GM19463 (cell line): ENCODE data around the gene CFAP74.

Experiments used
- ATAC-seq: cut with Tn5 transposase; IDR thresholded peaks from one replicate; pipeline ENCODE4 v1.9.1; 2021; ENCODE audit warnings: mild to moderate bottlenecking, moderate library complexity; ENCODE audit not compliant: unreplicated experiment

The CFAP74 gene, protein sequence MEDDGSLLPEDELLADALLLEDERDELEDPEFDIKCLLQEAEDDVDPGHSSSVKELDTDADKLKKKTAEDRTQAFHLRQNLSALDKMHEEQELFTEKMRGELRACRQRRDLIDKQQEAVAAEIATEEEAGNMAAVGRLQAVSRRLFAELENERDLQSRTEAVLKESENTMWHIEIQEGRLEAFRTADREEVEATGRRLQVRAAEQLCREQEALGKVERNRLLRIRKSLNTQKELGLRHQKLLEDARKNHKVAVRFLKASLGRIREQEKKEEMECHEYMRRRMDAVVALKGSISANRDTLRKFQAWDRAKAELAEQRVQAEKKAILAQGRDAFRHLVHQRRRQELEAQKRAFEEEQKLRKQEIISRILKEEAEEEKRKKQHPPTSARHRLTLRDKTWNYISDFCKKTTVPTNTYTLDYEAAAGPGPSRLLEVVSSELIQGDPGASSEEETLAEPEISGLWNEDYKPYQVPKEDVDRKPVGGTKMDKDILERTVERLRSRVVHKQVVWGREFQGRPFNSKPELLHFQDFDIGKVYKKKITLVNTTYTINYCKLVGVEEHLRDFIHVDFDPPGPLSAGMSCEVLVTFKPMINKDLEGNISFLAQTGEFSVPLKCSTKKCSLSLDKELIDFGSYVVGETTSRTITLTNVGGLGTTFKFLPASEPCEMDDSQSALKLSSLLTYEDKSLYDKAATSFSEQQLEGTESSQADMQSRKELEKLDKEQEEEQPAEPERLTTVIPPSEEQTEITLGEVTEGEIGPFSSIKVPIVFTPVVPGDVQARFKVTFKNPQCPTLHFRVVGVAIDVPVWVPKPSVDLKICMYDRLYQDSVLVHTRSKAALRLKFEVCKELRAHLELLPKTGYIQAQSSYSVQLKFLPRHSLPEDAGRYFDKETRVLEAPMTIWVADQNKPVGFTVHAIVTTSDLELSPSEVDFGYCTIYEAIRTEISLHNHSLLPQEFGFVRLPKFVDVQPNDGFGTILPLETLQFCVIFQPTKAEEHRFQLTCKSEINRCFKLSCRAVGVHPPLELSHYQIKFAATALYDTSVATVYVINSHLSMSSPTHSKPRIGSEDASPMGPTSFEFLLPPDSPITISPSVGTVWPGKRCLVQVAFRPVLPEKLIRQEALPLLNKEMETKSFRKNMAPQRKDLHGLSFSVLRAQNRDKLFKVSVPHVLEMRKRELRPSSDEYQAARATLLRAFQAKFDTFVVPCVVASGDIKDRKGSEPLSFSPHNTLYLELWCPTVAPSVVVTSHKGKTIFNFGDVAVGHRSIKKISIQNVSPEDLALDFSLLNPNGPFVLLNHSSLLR (N-terminal part only)

GRCh38 chr1:2003541-2004131 lies at the start of gene CFAP74:
CFAP74 (minus strand) TSS chr1:2003786; CDS start chr1:1990956, 12,830 bp downstream.
- ATAC-seq: no peak

DNA sequence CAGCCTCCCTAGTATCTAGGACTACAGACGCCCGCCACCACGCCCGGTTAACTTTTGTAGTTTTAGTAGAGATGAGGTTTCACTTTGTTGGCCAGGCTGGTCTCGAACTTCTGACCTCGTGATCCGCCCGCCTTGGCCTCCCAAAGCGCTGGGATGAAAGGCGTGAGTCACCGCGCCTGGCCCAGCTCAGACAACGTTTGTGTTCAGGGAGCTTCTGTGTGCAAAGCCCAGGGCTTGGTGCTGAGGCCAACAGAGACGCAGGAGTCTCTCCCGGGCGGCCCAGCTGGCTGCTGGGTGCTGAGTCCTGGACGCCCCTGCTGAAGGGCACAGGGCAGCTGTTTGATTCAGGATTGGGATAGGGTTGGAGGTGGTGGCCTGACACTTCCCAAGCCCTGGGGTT lies 49.6 kb upstream of the CFAP74 start:
- ATAC-seq: no peak

GRCh38 chr1:2052756-2053155 lies 49.2 kb upstream of the CFAP74 start:
- ATAC-seq: no peak

GRCh38 chr1:2052054-2052679 lies 48.6 kb upstream of the CFAP74 start:
- ATAC-seq: no peak

DNA sequence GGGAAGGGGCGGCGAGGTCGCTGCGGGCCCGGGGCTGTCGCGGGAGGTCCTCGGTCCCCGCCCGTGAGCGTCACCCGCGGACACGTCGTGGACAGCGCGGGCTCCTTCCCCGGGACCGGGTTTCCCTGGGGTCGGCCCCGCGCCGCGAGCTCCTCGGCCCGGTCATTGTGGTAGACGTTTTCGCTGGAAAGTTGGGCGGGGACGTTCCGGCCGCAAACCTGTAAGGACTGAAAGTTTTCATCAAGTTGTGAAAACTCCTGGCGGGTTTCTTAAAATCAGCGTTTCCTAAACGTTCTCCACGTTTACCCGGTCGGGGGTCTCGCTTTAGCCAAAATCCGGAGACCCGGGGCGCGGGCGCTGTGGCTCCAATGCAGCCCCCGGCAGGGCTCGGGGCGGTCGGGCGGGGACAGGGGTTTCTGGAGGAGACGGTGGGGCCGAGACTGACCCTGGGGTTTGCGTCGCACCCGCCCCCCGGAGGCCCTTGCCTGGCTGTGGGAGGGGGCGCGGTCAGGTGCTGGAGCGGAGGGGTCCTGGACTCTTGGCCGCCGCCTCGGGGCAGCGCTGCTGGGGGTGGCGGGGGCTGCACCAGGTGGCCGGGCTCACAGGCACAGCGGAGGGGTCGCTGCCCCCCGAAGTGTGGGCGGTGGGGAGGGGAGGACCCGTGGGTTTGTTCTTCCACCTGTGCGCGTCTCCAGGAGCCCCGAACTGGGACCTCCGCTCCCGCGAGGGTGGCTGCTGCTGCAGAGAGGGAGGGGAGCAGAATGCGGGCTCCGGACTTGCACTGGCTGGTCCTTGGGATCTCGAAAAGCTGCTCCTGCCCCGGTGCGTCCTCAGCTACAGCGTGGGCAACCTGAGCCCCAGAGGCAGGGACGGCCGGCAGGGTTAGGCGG lies 47.5 kb upstream of the CFAP74 start:
- ATAC-seq: no peak

DNA sequence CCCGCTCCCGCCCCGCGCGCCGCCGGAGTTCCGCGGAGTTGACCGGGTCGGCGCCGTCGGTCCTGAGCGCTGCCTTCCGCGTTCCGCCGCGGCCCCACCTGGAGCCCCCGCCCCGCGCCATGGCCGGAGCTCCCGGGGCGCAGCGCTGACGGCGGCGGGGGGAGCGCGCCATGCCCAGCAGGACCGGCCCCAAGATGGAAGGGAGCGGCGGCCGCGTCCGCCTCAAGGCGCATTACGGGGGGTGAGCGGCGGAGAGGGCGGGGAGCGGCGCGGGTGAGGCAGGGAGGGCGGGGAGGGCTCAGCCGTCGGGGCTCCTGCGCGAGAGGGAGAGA lies 46.8 kb upstream of the CFAP74 start:
- no peak for ATAC-seq

GRCh38 chr1:2049718-2050431 lies 46.3 kb upstream of the CFAP74 start, which contains the start of gene PRKCZ:
PRKCZ (plus strand) TSS chr1:2050411; CDS start chr1:2050631, 220 bp downstream.
- no peak for ATAC-seq

DNA sequence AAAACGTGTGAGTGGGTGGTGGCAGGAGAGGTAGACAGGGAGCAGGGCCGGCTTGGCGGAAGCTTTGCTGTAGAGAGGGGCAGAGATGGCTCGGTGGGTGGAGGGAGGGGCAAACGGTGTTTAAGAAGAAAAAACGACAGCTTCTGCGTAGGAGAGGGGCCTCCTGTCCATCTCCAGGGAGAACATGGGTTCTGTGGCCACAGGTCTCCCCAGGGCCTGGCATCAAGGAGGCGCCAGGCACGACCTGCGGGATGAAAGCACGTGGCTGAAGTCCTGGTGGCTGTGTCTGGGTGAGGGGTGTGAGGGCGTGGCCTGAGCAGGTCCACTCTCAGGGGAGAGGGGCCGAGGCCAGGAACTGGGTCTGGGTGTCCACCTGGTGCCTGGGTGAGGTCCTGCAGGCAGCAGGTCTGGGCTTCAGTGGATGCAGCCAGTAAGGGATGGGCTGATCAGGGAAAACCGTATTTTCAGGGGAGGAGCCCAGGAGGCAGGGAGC lies 45.7 kb upstream of the CFAP74 start:
- no peak for ATAC-seq

GRCh38 chr1:2047749-2048729 lies 44.5 kb upstream of the CFAP74 start:
- no peak for ATAC-seq

DNA sequence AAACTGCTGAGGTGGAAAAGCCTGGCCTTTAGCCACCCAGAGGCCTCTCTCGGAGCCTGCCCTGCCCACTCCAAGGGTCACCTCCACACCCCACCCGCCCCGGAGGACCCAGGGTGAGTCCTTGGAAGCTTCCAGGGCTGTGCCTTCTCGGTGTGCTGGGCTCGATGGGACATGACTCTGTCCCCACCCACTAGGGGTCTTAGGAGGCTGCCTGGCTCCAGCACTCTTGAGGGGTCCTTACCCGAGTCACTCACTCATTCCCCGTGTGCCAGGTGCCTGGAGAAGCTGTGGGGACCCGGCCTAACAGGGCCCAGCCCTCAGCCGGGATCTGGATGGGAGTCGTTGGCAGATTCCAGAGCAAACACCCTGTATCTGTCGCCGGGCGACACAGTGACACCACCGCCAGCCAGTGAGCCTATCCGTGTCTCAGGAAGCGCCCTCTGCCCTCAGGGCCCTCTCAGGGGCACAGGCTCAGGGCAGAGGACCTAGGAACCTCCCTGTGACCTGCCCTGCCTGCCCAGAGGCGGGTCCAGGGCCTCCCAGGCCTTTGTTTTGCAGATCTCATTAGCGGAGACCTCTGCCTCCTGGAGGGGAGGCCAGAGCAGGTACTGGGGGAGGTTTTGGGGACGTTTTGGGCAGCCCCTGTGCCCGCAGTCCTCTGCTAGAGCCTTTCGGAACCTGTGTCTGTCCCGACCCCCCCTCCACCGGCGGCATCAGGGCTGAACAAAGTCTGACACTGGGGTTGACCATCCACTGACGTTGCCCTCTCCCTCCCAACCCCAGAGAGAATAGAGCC lies 43.6 kb upstream of the CFAP74 start:
- no peak for ATAC-seq

GRCh38 chr1:2046174-2046917 lies 42.8 kb upstream of the CFAP74 start:
- no peak for ATAC-seq

DNA sequence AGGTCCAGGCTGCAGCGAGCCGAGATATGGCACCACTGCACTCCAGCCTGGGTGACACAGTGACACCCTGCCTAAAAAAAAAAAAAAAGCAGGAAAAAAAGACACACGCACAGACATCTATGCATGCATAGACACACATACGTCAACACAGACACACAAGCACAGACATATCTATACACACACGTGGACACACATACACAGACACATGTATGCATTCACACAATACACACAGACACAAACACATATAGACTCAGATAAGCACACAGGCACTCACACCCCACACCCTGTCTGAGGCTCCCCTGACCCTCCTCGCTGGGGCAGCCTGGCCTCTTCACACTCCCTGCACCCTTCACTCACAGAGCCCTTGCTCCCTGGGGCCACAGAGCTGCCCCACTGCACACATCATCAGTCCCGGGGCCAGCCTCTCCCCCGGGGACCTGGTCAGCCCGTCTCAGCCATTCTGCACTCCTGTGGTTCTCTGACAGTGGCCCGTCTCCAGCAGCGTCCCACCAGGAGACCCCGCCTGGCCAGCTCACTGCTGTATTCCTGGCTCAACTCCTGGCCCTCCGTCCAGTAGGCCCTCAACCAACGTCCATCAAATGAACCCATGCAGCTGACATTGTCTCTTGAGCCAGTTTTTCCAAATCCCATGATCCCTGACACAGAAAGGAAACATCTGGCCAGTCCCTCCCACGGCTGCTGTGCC lies 42.0 kb upstream of the CFAP74 start:
- no peak for ATAC-seq

DNA sequence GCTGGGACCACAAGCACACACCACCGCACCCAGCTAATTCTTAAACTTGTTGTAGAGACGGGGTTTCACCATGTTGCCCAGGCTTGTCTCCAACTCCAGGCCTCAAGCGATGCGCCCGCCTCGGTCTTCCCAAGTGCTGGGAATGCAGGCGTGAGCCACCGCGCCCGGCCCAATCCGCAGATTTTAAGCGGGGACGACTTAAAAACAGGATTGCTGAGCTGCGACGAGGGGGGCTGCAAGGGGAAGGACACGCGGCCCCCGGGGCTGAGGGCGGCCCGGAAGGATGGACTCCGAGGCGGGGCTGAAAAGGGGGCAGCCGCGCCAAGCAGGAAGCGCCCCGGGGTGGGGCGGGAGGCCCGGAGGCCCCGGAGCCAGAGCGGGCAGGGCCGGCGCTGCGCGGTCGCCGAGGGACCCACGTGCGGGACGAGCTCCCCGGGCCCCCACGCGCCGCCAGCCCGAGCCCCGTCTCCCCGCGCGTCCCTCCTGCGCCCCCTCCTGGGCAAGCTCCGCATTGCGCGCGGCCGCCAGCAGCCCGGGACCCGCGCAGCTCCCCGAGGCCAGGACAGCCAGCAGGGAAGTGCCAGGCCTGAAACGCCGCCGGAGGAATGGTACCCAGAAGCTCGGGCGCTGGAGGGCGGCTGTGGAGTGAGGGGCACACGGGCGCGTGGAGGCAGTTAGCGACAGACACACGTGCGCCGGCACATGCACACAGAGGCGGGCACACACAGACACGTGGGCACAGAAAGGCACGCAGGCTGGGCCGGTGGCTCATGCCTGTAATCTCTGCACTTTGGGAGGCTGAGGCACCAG lies 41.1 kb upstream of the CFAP74 start:
- ATAC-seq: no peak

- ATAC-seq: no peak
Observed at GRCh38 chr1:2043886-2044285, 40.3 kb upstream of the CFAP74 start.
